Upper lobe of left lung (tissue), 6 donors: ENCODE measurements around the gene RNLS. TPM values are rescaled to one million over a fixed set of nuclear protein-coding genes. Genes with fewer than 3 reads are reported as not detected.

Experiments
- ATAC-seq, 2 donors: fragments of 200-7000 bp; cut with Tn5 transposase; one replicate each; pipeline ENCODE4 v1.9.1; 2022; ENCODE audit warnings: mild to moderate bottlenecking in 2 of 2, moderate library complexity in 2 of 2; ENCODE audit not compliant: low FRiP score in 2 of 2
- DNase-seq, 2 donors: peaks; one replicate each; pipeline ENCODE4 v3.0.0-alpha.2; 2019 to 2020
- H3K27ac ChIP-seq, 4 donors: fragments of 200-600 bp; sonication (generic); one replicate each; pipeline ENCODE4 v1.5.1; 2016 to 2019
- H3K27me3 ChIP-seq, 4 donors: fragments of 200-600 bp; sonication (generic); one replicate each; pipeline ENCODE4 v1.5.1; 2017 to 2019
- H3K36me3 ChIP-seq, 4 donors: fragments of 200-600 bp; sonication (generic); one replicate each; pipeline ENCODE4 v1.5.1; 2016 to 2019
- H3K4me1 ChIP-seq, 4 donors: fragments of 200-600 bp; sonication (generic); one replicate each; pipeline ENCODE4 v1.5.1; 2018 to 2019
- H3K4me3 ChIP-seq, 4 donors: fragments of 200-600 bp; sonication (generic); one replicate each; pipeline ENCODE4 v1.5.1; 2017 to 2019; ENCODE audit warnings: mild to moderate bottlenecking in 2 of 4, moderate library complexity in 1 of 4
- H3K9me3 ChIP-seq, 4 donors: fragments of 200-600 bp; sonication (generic); one replicate each; pipeline ENCODE4 v1.5.1; 2018 to 2019
- EP300 ChIP-seq, 4 donors: sonication (generic); formaldehyde crosslinking; IDR thresholded peaks; one replicate each; pipeline ENCODE4 v1.5.1; 2017; ENCODE audit warnings: antibody characterized with exemption in 4 of 4, control low read depth in 2 of 4
- POLR2A ChIP-seq, 4 donors: fragments of 450-650 bp; IDR thresholded peaks; one replicate each; pipeline ENCODE4 v1.5.1; 2016 to 2017; ENCODE audit warnings: antibody characterized with exemption in 4 of 4, mild to moderate bottlenecking in 2 of 4
- POLR2AphosphoS5 ChIP-seq, 2 donors: sonication (generic); formaldehyde crosslinking; IDR thresholded peaks; one replicate each; pipeline ENCODE4 v1.5.1; 2017; ENCODE audit warnings: antibody characterized with exemption in 2 of 2
- WGBS, 2 donors: methylation state at CpG; one replicate each; pipeline ENCODE4 v1.1.5; 2017 to 2018; 5-methylcytosine and 5-hydroxymethylcytosine counted together
- total RNA-seq, 6 donors: library from RNA; depleted of rRNA in 4 of 6; stranded (reverse); fragments of >200 nt in 4 of 6; gene quantifications; one replicate each; pipeline versions ENCODE4 v1.1.0 to v1.2.1, GENCODE V29; 2016 to 2021
- TF ChIP-seq, protein P1 (sequence below), 6 experiments: fragments of 450-650 bp in 4 of 6; fragments of 200-600 bp in 2 of 6; sonication (generic) in 2 of 6; IDR thresholded peaks; one replicate each; pipeline ENCODE4 v1.5.1; 2016 to 2019; ENCODE audit warnings: antibody characterized with exemption in 6 of 6
- donor health status: DM: no; HTN: no; CAD: no; lungs with moderate emphysema.
- donor health status: DM: no; HTN: yes; CAD: no; lungs with severe emphysema.

Gene RNLS
- total RNA-seq, 6 donors from 2014 or later = 5.0 to 27.1 (median 15.0) TPM

DNA sequence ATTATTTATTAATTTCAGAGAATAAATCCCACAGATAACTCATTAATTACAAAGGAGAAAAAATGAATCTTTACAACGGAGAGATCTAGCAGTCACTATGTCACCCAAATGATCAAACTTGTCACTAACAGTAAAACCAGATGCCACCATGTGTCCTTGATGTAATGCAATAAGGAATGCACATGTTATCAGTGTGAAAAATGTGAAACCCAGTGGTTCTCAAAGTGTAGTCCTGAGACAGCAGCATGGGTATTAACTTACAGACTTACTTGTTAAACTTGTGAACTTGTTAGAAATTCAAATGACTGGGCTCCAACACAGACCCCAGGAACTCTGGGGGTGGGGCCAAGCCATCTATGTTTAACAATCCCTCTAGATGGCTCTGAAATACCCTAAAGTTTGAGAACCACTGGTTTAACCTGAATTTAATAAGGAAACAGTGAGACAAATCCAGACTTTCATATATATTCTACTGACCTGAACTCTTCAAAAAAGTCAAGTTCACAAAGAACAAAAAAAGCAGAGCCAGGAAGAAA, 77.4 kb downstream of the RNLS start:
- Histone ChIP-seq H3K36me3 (no peaks in the 10 kb centered on the region), H3K27me3 (no peaks in the 10 kb centered on the region), H3K4me3 (no peak overlapping the region), H3K27ac (no peak overlapping the region), H3K4me1 (no peaks in the 10 kb centered on the region), H3K9me3 (no peaks in the 10 kb centered on the region)
- WGBS, 2 donors = 61 to 79% methylated on average over 1 of the region's 1 CpG
- DNase-seq (no peak), ATAC-seq (no peak)
- TF ChIP-seq EP300 (IDR thresholded peaks at IDR 0.05) (no peak), POLR2AphosphoS5 (IDR thresholded peaks at IDR 0.05) (no peak), POLR2A (IDR thresholded peaks at IDR 0.05) (no peak)
- TF ChIP-seq, protein P1, sequence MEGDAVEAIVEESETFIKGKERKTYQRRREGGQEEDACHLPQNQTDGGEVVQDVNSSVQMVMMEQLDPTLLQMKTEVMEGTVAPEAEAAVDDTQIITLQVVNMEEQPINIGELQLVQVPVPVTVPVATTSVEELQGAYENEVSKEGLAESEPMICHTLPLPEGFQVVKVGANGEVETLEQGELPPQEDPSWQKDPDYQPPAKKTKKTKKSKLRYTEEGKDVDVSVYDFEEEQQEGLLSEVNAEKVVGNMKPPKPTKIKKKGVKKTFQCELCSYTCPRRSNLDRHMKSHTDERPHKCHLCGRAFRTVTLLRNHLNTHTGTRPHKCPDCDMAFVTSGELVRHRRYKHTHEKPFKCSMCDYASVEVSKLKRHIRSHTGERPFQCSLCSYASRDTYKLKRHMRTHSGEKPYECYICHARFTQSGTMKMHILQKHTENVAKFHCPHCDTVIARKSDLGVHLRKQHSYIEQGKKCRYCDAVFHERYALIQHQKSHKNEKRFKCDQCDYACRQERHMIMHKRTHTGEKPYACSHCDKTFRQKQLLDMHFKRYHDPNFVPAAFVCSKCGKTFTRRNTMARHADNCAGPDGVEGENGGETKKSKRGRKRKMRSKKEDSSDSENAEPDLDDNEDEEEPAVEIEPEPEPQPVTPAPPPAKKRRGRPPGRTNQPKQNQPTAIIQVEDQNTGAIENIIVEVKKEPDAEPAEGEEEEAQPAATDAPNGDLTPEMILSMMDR (IDR thresholded peaks at IDR 0.05) = no peak

DNA sequence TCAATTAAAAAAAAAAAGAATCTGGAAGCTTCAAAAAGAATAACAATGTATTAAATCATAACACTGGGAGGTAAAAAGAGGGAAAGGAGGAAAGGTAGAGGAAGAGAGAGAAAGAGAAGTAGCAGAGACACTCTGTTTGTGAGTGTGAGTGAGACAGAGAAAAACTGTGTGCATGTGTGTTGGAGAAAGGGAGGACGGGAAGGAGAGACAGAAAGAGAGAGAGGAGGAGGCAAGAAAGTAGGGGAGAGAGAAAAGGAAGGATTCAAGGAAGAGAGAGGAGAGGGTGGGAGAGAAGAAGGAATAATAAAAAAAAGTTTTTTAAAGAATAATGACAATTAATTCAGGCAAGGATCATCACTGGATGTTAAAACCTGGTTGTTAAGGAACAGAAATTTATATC, 77.9 kb downstream of the RNLS start:
- no peak for DNase-seq
- TF ChIP-seq EP300 (IDR thresholded peaks at IDR 0.05) (no peak), POLR2A (IDR thresholded peaks at IDR 0.05) (no peak), POLR2AphosphoS5 (IDR thresholded peaks at IDR 0.05) (no peak)
- TF ChIP-seq, protein P1 (IDR thresholded peaks at IDR 0.05) = no peak
- no peaks in the 10 kb centered on the region for H3K36me3 ChIP-seq
- H3K27ac ChIP-seq = no peak overlapping the region
- 88 to 100% methylated on average over 1 of the region's 1 CpG for WGBS, 2 donors
- no peak overlapping the region for H3K4me3 ChIP-seq
- ATAC-seq = no peak
- H3K9me3 ChIP-seq = no peaks in the 10 kb centered on the region
- no peaks in the 10 kb centered on the region for H3K27me3 ChIP-seq
- H3K4me1 ChIP-seq = no peaks in the 10 kb centered on the region

DNA sequence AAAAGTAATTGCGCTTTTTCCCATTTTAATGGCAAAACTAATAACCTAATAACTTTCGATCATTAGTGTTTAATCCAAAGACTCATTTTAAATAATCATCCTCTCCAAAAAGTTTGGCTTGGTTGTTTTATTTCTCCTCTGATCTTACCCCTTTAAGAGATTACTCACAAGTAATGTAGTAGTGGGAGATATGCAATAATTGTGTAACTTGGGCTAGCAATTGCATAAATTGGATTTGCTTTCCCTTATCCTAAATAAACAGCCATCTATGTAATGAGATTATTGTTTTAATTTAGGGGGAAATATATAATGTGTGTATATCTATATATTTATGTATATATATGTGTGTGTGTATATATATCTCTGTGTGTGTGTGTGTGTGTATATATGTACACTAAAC, 82.5 kb downstream of the RNLS start:
- no peak for TF ChIP-seq POLR2AphosphoS5 (IDR thresholded peaks at IDR 0.05)
- TF ChIP-seq POLR2A (IDR thresholded peaks at IDR 0.05) = no peak
- TF ChIP-seq, protein P1 (IDR thresholded peaks at IDR 0.05) = no peak
- Histone ChIP-seq H3K9me3 (no peaks in the 10 kb centered on the region), H3K36me3 (no peaks in the 10 kb centered on the region), H3K27ac (no peak overlapping the region), H3K4me3 (no peak overlapping the region), H3K4me1 (no peaks in the 10 kb centered on the region), H3K27me3 (no peaks in the 10 kb centered on the region)
- 95 to 99% methylated on average over 2 of the region's 2 CpGs for WGBS, 2 donors
- no peak for DNase-seq
- ATAC-seq = no peak

DNA sequence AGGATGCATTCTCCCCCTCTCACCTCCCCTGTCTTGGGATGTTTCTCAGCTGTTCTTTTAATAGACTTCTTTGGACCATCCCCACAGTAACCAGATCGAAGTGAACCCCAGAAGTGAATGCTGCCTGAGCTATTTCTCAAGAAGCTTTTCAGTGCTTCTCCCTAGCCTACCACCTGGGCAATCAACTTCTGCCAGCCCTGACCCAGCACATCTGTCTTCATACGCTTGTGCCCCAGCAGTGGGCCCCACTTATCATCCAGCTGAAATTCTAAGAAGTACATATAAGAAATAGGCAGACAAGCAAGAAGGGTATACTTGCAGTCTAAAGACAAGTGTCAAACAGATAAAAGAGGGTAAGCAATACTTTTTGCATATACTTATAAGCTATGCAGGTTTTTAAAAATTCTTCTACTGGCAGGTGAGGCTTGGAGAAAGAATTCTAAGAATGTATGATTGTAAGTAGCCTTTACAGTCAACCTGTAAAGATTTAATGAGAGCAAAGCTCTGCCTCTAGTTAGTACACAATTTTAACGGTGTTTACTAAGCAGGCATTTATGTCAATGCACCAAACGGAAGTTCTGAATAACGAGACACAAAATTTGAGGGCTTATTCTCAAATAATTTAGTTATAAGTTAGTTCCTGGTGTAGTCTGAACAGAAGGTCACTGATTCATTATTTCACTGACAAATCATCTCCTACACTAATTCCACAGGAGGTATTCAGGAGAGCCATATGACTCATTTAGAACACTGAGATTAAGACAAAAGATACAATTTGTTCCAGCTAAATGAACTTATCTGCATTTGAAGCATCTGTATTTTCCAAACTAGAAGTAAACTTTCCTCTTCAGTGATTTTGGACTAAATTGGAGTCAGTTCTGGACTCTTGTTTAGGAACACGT, 83.3 kb downstream of the RNLS start:
- WGBS, 2 donors = 82% methylated on average over 6 of the region's 6 CpGs
- Histone ChIP-seq H3K36me3 (no peaks in the 10 kb centered on the region), H3K27me3 (no peaks in the 10 kb centered on the region), H3K4me3 (no peak overlapping the region), H3K9me3 (no peaks in the 10 kb centered on the region), H3K4me1 (no peaks in the 10 kb centered on the region), H3K27ac (no peak overlapping the region)
- TF ChIP-seq, protein P1 (IDR thresholded peaks at IDR 0.05) = no peak
- TF ChIP-seq POLR2A (IDR thresholded peaks at IDR 0.05) (no peak), EP300 (IDR thresholded peaks at IDR 0.05) (no peak), POLR2AphosphoS5 (IDR thresholded peaks at IDR 0.05) (no peak)
- no peak for ATAC-seq
- no peak for DNase-seq
